Activated CD8-positive, alpha-beta T cell treated with anti-CD3 and anti-CD28 coated beads for 36 hours (primary cell): ENCODE results near the gene LTK. TPM values are rescaled to one million over a fixed set of nuclear protein-coding genes. Genes with fewer than 3 reads are reported as not detected.
A peak's percentile ranks its signal among the peaks of the same experiment; 100 is the strongest.

Experiments
- ATAC-seq: fragments of 200-7000 bp; cut with Tn5 transposase; one replicate; pipeline ENCODE4 v1.10.0; 2021; ENCODE audit warnings: mild to moderate bottlenecking, moderate library complexity
- CTCF ChIA-PET: fragments of 350-600 bp; sonication (Branson Sonifier 250); formaldehyde crosslinking; loops from one replicate; lab custom pipeline; 2021; ENCODE audit warnings: antibody characterized with exemption; lab: Charles Lee
- POLR2A ChIA-PET: fragments of 350-600 bp; sonication (Branson Sonifier 250); formaldehyde crosslinking; loops from one replicate; lab custom pipeline; 2021; ENCODE audit warnings: antibody characterized with exemption; lab: Charles Lee
- DNase-seq: peaks from one replicate; pipeline ENCODE4 v3.0.0-alpha.2; 2020
- H3K27ac Mint-ChIP-seq: one replicate; pipeline ENCODE4 v1.8.0; 2021; ENCODE audit warnings: mild to moderate bottlenecking, mixed read lengths
- H3K27me3 Mint-ChIP-seq: one replicate; pipeline ENCODE4 v1.8.0; 2021; ENCODE audit warnings: mixed read lengths
- H3K36me3 Mint-ChIP-seq: one replicate; pipeline ENCODE4 v1.8.0; 2021; ENCODE audit warnings: low read depth, mixed read lengths
- H3K4me1 Mint-ChIP-seq: one replicate; pipeline ENCODE4 v1.8.0; 2021; ENCODE audit warnings: low read depth, mixed read lengths
- H3K4me3 Mint-ChIP-seq: one replicate; pipeline ENCODE4 v1.8.0; 2021; ENCODE audit warnings: mild to moderate bottlenecking, moderate library complexity, mixed read lengths
- H3K9me3 Mint-ChIP-seq: one replicate; pipeline ENCODE4 v1.8.0; 2021; ENCODE audit warnings: mixed read lengths
- CTCF ChIP-seq: fragments of 200-600 bp; IDR thresholded peaks from one replicate; pipeline ENCODE4 v1.8.0; 2022; ENCODE audit warnings: antibody characterized with exemption, mild to moderate bottlenecking
- intact Hi-C: fragments of 100-400 bp; cut with micrococcal nuclease; formaldehyde crosslinking; loops from one replicate; pipeline ENCODE4 v1.10.0; 2022
- total RNA-seq, 2 experiments: library from RNA; stranded (reverse); gene quantifications; one replicate each; pipeline ENCODE4 v1.2.3, GENCODE V29; 2021

LTK gene
- total RNA-seq, 2 experiments from 2014 or later, result 0.81 to 0.83 TPM

DNA sequence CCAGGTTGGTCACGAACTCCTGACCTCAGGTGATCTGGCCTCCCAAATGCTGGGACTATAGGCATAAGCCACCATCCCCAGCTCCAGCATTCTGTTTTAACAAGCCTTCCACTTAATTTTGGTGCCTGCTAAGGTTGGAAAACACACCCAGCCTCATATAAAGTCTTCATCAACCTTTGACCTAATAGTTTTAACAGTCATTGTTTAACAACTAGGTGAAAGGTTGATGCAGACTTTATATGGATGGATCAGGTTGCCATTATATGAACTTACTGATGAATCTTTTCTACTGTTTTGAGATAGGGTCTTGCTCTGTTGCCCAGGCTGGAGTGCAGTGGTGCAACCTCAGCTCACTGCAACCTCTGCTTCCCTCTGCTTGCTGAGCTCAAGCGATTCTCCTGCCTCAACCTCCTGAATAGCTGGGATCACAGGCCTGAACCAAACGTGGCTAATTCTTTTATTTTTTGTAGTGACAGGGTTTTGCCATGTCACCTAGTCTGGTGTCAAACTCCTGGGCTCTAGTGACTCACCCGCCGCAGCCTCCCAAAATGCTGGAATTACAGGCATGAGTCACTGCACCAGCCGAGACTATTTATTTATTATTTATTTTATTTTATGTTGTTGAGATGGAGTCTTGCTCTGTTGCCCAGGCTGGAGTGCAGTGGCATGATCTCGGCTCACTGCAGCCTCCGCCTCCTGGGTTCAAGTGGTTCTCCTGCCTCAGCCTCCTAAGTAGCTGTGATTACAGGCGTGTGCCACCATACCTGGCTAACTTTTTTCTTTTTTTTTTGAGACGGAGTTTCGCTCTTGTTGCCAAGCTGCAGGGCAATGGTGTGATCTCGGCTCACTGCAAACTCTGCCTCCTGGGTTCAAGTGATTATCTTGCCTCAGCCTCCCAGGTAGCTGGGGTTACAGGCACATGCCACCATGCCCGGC lies 33.5 kb upstream of the LTK start:
- H3K4me1 Mint-ChIP-seq, result peaks cover 12% of the 10 kb centered on the region
- H3K27ac Mint-ChIP-seq, result no peak overlapping the region
- no peak overlapping the region for H3K4me3 Mint-ChIP-seq
- DNase-seq, result no peak
- CTCF ChIA-PET, result interaction anchor here (4.1 kb wide), 1 partner anchor 81 kb away, joined by 20 read pairs; no protein-coding TSS in a partner anchor
- intact Hi-C loops, result no loop called here
- H3K36me3 Mint-ChIP-seq, result no peaks in the 10 kb centered on the region
- no peaks in the 10 kb centered on the region for H3K9me3 Mint-ChIP-seq
- no peak for ATAC-seq
- no peak for TF ChIP-seq CTCF
- POLR2A ChIA-PET, result no interaction called here
- peaks cover 2% of the 10 kb centered on the region for H3K27me3 Mint-ChIP-seq

GRCh38 chr15:41545218-41545617 lies 31.6 kb upstream of the LTK start:
- peak overlapping the region; percentile 93 for H3K27ac Mint-ChIP-seq
- ChIA-PET CTCF (interaction anchor here (1.8 to 4.1 kb wide), 2 partner anchors 13 to 79 kb away, joined by 13 to 20 read pairs; no protein-coding TSS in a partner anchor), POLR2A (interaction anchor here (1.2 to 2.5 kb wide), 3 partner anchors 12 to 40 kb away, joined by 3 to 11 read pairs (median 3); partner anchors contain the start of gene TYRO3)
- ATAC-seq (no peak), DNase-seq (no peak)
- intact Hi-C loops, result no loop called here
- H3K4me3 Mint-ChIP-seq, result peak overlapping the region; percentile 97
- peaks cover 2% of the 10 kb centered on the region for H3K27me3 Mint-ChIP-seq
- no peaks in the 10 kb centered on the region for H3K9me3 Mint-ChIP-seq
- H3K36me3 Mint-ChIP-seq, result no peaks in the 10 kb centered on the region
- H3K4me1 Mint-ChIP-seq, result peaks cover 15% of the 10 kb centered on the region
- TF ChIP-seq CTCF, result no peak

DNA sequence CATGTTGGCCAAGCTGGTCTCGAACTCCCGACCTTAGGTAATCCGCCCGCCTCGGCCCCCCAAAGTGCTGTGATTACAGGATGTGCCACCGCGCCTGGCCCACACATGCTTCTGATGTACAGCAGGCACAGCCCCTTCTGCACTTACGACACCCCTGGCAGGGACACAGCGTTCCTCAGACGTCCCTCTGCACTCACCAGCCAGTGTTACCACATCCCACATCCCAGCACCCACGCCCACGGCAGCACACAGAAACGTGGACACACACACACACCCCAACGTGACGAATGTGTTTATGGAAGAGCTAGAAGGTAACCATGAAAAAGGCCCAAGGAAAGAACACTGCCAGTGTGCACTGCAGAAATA lies 31.0 kb upstream of the LTK start:
- intact Hi-C loops, result no loop called here
- ATAC-seq, result no peak
- CTCF ChIA-PET, result interaction anchor here (1.1 to 4.1 kb wide), 4 partner anchors 12 to 79 kb away, joined by 3 to 20 read pairs (median 9); no protein-coding TSS in a partner anchor

DNA sequence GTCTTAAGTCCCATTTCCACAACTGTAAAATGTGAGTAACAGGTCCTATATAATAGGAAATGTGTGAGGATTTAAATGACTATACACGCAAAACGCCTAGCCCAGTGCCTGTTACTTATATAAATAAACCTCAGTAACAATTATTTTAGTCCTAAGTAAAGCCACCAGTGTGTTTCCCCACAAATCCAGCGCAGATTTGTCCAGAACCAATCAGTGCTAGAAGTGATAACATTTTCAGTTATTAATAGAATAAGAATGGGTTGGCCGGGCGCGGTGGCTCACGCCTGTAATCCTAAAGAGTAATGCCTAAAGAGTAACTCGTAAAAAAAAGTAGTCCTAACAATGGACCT lies 29.9 kb upstream of the LTK start:
- Mint-ChIP-seq H3K27me3 (peaks cover 2% of the 10 kb centered on the region), H3K36me3 (no peaks in the 10 kb centered on the region), H3K4me1 (peaks cover 15% of the 10 kb centered on the region), H3K9me3 (no peaks in the 10 kb centered on the region), H3K27ac (peak overlapping the region; percentile 93), H3K4me3 (peak overlapping the region; percentile 97)
- ChIA-PET CTCF (interaction anchor here (1.1 to 4.1 kb wide), 4 partner anchors 13 to 78 kb away, joined by 3 to 20 read pairs (median 9); no protein-coding TSS in a partner anchor), POLR2A (interaction anchor here (0.6 to 2.5 kb wide), 7 partner anchors 12 to 417 kb away, joined by 3 to 11 read pairs (median 6); no protein-coding TSS in a partner anchor)
- intact Hi-C loops, result no loop called here
- ATAC-seq (peak; percentile 9), DNase-seq (no peak)
- no peak for TF ChIP-seq CTCF

More for the DNA sequence above, 31.0 kb upstream of the LTK start:
- Mint-ChIP-seq H3K27ac (peak overlapping the region; percentile 93), H3K9me3 (no peaks in the 10 kb centered on the region), H3K27me3 (peaks cover 2% of the 10 kb centered on the region), H3K4me1 (peaks cover 15% of the 10 kb centered on the region), H3K4me3 (peak overlapping the region; percentile 97), H3K36me3 (no peaks in the 10 kb centered on the region)
- TF ChIP-seq CTCF, result no peak
- peak; percentile 45 for DNase-seq
- POLR2A ChIA-PET, result interaction anchor here (1.0 to 2.5 kb wide), 7 partner anchors 12 to 79 kb away, joined by 3 to 11 read pairs (median 6); partner anchors contain the start of gene TYRO3
